DOHH2 (cell line): Measurements from ENCODE around the gene FBXO42.

Experiments used
- EZH2phosphoT487 ChIP-seq: fragments of 200-600 bp; sonication (generic); IDR thresholded peaks from 2 replicates; pipeline ENCODE4 v1.6.1; 2017; ENCODE audit warnings: borderline replicate concordance, mild to moderate bottlenecking, antibody characterized with exemption, low read length, moderate library complexity, mixed read lengths
- TF ChIP-seq, protein P1 (sequence below): fragments of 200-600 bp; sonication (generic); IDR thresholded peaks from one replicate; pipeline ENCODE4 v1.5.1; 2014; ENCODE audit warnings: antibody characterized with exemption, mild to moderate bottlenecking, low read depth, low read length; ENCODE audit not compliant: poor library complexity, severe bottlenecking

DNA sequence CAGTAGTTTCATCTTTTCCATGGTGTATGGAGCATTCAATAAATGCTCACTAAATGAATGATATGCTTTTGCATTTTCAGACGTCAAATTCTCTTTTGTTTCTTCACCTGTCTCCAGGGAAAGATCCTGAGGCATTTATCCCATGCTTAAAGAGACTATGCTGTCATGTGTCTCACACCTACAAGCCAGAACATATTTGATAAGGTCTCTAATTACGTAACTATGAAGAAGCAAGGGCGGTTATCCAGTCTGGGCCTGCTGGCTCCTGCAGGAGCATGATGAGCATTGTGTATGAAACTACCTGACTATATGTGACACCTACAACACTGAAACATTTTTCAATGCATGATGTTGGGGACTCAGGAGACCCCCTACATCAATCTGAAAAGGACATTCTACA is 51.8 kb downstream of the FBXO42 start:
- TF ChIP-seq EZH2phosphoT487 = no peak
- TF ChIP-seq, protein P1, sequence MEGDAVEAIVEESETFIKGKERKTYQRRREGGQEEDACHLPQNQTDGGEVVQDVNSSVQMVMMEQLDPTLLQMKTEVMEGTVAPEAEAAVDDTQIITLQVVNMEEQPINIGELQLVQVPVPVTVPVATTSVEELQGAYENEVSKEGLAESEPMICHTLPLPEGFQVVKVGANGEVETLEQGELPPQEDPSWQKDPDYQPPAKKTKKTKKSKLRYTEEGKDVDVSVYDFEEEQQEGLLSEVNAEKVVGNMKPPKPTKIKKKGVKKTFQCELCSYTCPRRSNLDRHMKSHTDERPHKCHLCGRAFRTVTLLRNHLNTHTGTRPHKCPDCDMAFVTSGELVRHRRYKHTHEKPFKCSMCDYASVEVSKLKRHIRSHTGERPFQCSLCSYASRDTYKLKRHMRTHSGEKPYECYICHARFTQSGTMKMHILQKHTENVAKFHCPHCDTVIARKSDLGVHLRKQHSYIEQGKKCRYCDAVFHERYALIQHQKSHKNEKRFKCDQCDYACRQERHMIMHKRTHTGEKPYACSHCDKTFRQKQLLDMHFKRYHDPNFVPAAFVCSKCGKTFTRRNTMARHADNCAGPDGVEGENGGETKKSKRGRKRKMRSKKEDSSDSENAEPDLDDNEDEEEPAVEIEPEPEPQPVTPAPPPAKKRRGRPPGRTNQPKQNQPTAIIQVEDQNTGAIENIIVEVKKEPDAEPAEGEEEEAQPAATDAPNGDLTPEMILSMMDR = no peak
